ENCODE results near the gene ZKSCAN5. TPM values are rescaled to one million over a fixed set of nuclear protein-coding genes. Genes with fewer than 3 reads are reported as not detected.

The ZKSCAN5 gene
- 18.6 and 21.8 TPM in 2 replicates for polyA plus RNA-seq
- polyA minus RNA-seq: 40.7 and 42.4 TPM in 2 replicates

GRCh38 chr7:99504603-99505323, at the start of gene ZKSCAN5:
ZKSCAN5 (plus strand) TSS chr7:99504662; CDS start chr7:99506045, 1,383 bp downstream.
- H3F3A ChIP-seq (ENCODE audit: insufficient read depth, low read length, poor library complexity, severe bottlenecking): no peaks in the 10 kb centered on the region
- H3K79me2 ChIP-seq (replicated peaks; ENCODE audit: insufficient read depth, low read length): peaks cover 33% of the 10 kb centered on the region
- peak; percentile 68 for TF ChIP-seq TAF1 (IDR thresholded peaks at IDR 0.05; ENCODE audit: low read depth)
- peak; percentile 37 for TF ChIP-seq CTCF (IDR thresholded peaks at IDR 0.05; ENCODE audit: poor library complexity, severe bottlenecking)
- TF ChIP-seq RAD21 (conservative IDR thresholded peaks at IDR 0.05): no peak
- no peak for TF ChIP-seq EZH2 (IDR thresholded peaks at IDR 0.05; ENCODE audit: borderline replicate concordance, insufficient read depth, low read length, poor library complexity, severe bottlenecking)
- TF ChIP-seq SMC3 (conservative IDR thresholded peaks at IDR 0.05; ENCODE audit: poor library complexity): peak; percentile 22
- TF ChIP-seq, protein P1, sequence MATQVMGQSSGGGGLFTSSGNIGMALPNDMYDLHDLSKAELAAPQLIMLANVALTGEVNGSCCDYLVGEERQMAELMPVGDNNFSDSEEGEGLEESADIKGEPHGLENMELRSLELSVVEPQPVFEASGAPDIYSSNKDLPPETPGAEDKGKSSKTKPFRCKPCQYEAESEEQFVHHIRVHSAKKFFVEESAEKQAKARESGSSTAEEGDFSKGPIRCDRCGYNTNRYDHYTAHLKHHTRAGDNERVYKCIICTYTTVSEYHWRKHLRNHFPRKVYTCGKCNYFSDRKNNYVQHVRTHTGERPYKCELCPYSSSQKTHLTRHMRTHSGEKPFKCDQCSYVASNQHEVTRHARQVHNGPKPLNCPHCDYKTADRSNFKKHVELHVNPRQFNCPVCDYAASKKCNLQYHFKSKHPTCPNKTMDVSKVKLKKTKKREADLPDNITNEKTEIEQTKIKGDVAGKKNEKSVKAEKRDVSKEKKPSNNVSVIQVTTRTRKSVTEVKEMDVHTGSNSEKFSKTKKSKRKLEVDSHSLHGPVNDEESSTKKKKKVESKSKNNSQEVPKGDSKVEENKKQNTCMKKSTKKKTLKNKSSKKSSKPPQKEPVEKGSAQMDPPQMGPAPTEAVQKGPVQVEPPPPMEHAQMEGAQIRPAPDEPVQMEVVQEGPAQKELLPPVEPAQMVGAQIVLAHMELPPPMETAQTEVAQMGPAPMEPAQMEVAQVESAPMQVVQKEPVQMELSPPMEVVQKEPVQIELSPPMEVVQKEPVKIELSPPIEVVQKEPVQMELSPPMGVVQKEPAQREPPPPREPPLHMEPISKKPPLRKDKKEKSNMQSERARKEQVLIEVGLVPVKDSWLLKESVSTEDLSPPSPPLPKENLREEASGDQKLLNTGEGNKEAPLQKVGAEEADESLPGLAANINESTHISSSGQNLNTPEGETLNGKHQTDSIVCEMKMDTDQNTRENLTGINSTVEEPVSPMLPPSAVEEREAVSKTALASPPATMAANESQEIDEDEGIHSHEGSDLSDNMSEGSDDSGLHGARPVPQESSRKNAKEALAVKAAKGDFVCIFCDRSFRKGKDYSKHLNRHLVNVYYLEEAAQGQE (IDR thresholded peaks at IDR 0.05; ENCODE audit: borderline replicate concordance): peak; percentile 8
- peak; percentile 60 for TF ChIP-seq POLR2AphosphoS5 (IDR thresholded peaks at IDR 0.05)
- peak; percentile 68 for TF ChIP-seq MXI1 (conservative IDR thresholded peaks at IDR 0.05; ENCODE audit: poor library complexity, severe bottlenecking)
- peak; percentile 38 for TF ChIP-seq EP300 (conservative IDR thresholded peaks at IDR 0.05; ENCODE audit: poor library complexity, severe bottlenecking)
- no peaks in the 10 kb centered on the region for H3K27me3 ChIP-seq (ENCODE audit: insufficient read depth, low read depth, low read length)
- H3K9me3 ChIP-seq (ENCODE audit: low read length): no peaks in the 10 kb centered on the region
- H3K27ac ChIP-seq (ENCODE audit: low read length): peak within 1 kb of the TSS; percentile 93
- H3K9me2 ChIP-seq (ENCODE audit: insufficient read depth, low read length): no peaks in the 10 kb centered on the region
- H3K9ac ChIP-seq (ENCODE audit: low read length): peak within 1 kb of the TSS; percentile 86
- peak within 1 kb of the TSS; percentile 97 for H2AFZ ChIP-seq (ENCODE audit: low read depth, low read length)
- H4K20me1 ChIP-seq (ENCODE audit: insufficient read depth): no peaks in the 10 kb centered on the region
- H3K36me3 ChIP-seq (ENCODE audit: insufficient read depth, low read length): no peaks in the 10 kb centered on the region
- H3K4me3 ChIP-seq (ENCODE audit: low read length): peak within 1 kb of the TSS; percentile 80
- H3K4me2 ChIP-seq (ENCODE audit: low read length): peak within 1 kb of the TSS; percentile 74

- H3K9me2 ChIP-seq (ENCODE audit: insufficient read depth, low read length): no peaks in the 10 kb centered on the region
- H3K4me3 ChIP-seq (ENCODE audit: low read length): no peak overlapping the region
- H3K9me3 ChIP-seq (ENCODE audit: low read length): no peaks in the 10 kb centered on the region
- no peaks in the 10 kb centered on the region for H3K27me3 ChIP-seq (ENCODE audit: insufficient read depth, low read depth, low read length)
- TF ChIP-seq MXI1 (conservative IDR thresholded peaks at IDR 0.05; ENCODE audit: poor library complexity, severe bottlenecking): no peak
- no peak for TF ChIP-seq RAD21 (conservative IDR thresholded peaks at IDR 0.05)
- TF ChIP-seq, protein P1 (IDR thresholded peaks at IDR 0.05; ENCODE audit: borderline replicate concordance): no peak
- no peak for TF ChIP-seq TAF1 (IDR thresholded peaks at IDR 0.05; ENCODE audit: low read depth)
- no peak for TF ChIP-seq CTCF (IDR thresholded peaks at IDR 0.05; ENCODE audit: poor library complexity, severe bottlenecking)
- TF ChIP-seq SMC3 (conservative IDR thresholded peaks at IDR 0.05; ENCODE audit: poor library complexity): no peak
- TF ChIP-seq EP300 (conservative IDR thresholded peaks at IDR 0.05; ENCODE audit: poor library complexity, severe bottlenecking): no peak
- no peak for TF ChIP-seq EZH2 (IDR thresholded peaks at IDR 0.05; ENCODE audit: borderline replicate concordance, insufficient read depth, low read length, poor library complexity, severe bottlenecking)
- H3F3A ChIP-seq (ENCODE audit: insufficient read depth, low read length, poor library complexity, severe bottlenecking): no peaks in the 10 kb centered on the region
- H3K36me3 ChIP-seq (ENCODE audit: insufficient read depth, low read length): no peaks in the 10 kb centered on the region
- no peak overlapping the region for H3K27ac ChIP-seq (ENCODE audit: low read length)
- no peak overlapping the region for H3K4me2 ChIP-seq (ENCODE audit: low read length)
- no peak overlapping the region for H3K9ac ChIP-seq (ENCODE audit: low read length)
- H2AFZ ChIP-seq (ENCODE audit: low read depth, low read length): no peak overlapping the region
- H3K79me2 ChIP-seq (replicated peaks; ENCODE audit: insufficient read depth, low read length): peaks cover 4% of the 10 kb centered on the region
- no peaks in the 10 kb centered on the region for H4K20me1 ChIP-seq (ENCODE audit: insufficient read depth)
Measured at GRCh38 chr7:99455874-99456273, 48.6 kb upstream of the ZKSCAN5 start.
